ENCODE data around the gene GALE.
A peak's percentile ranks its signal among the peaks of the same experiment; 100 is the strongest.
"Not testable (repeated sequence)": the region's sequence is repeated elsewhere in the genome, so short reads cannot be mapped to it uniquely, and the experiment has no call there.

The GALE gene

GRCh38 chr1:23809751-23810171, 9.2 kb upstream of the GALE start:
- peak; percentile 45 for DNase-seq

- DNase-seq, result no peak
Measured at GRCh38 chr1:23807453-23807852, 6.9 kb upstream of the GALE start.

- DNase-seq, result no peak
Measured at GRCh38 chr1:23806280-23806679, 5.7 kb upstream of the GALE start.

- no peak for DNase-seq
Measured at GRCh38 chr1:23805025-23805424, 4.5 kb upstream of the GALE start.

- no peak for DNase-seq
Measured at GRCh38 chr1:23804183-23804835, 3.8 kb upstream of the GALE start.

- no peak for DNase-seq
Measured at GRCh38 chr1:23803674-23804073, 3.1 kb upstream of the GALE start.

- DNase-seq, result not testable (repeated sequence)
Measured at GRCh38 chr1:23802809-23803342, 2.3 kb upstream of the GALE start.

GRCh38 chr1:23801876-23802275, 1.3 kb upstream of the GALE start:
- DNase-seq, result no peak

- no peak for DNase-seq
Measured at GRCh38 chr1:23801338-23801748, 789 bp upstream of the GALE start.

GRCh38 chr1:23799570-23800399, 769 bp downstream of the GALE start:
- no peak for DNase-seq

GRCh38 chr1:23799255-23799569, 1.3 kb downstream of the GALE start:
- DNase-seq, result no peak

GRCh38 chr1:23798662-23799142, 1.9 kb downstream of the GALE start:
- DNase-seq, result no peak

GRCh38 chr1:23797478-23798448, 2.8 kb downstream of the GALE start:
- DNase-seq, result no peak

GRCh38 chr1:23796466-23797271, 3.9 kb downstream of the GALE start:
- DNase-seq, result no peak

- no peak for DNase-seq
Measured at GRCh38 chr1:23795676-23796465, 4.7 kb downstream of the GALE start.

- not testable (repeated sequence) for DNase-seq
Measured at GRCh38 chr1:23794732-23795182, 5.8 kb downstream of the GALE start.

GRCh38 chr1:23793861-23794731, 6.5 kb downstream of the GALE start:
- no peak for DNase-seq

- DNase-seq, result no peak
Measured at GRCh38 chr1:23793018-23793781, 7.4 kb downstream of the GALE start.
